OCI-LY3 (cell line): ENCODE results near the gene CELF2.

Experiments used
- H2AFZ ChIP-seq: fragments of 200-600, 300-600 bp; shearing (Covaris generic); 2 replicates; pipeline ENCODE4 v1.6.0; 2014; ENCODE audit warnings: antibody characterized with exemption, low read depth, low read length
- H3K27ac ChIP-seq: fragments of 200-600, 300-600 bp; sonication (generic); 2 replicates; pipeline ENCODE4 v1.5.1; 2014; ENCODE audit warnings: mild to moderate bottlenecking, low read length, moderate library complexity, mixed read lengths
- H3K27me3 ChIP-seq: fragments of 200-600, 300-600 bp; sonication (generic); 2 replicates; pipeline ENCODE4 v1.6.1; 2014; ENCODE audit warnings: low read depth, low read length, mixed read lengths
- H3K36me3 ChIP-seq: fragments of 200-600, 300-600 bp; sonication (generic); replicated peaks from 2 replicates; pipeline ENCODE3; 2014; ENCODE audit warnings: low read depth, low read length, mixed read lengths
- H3K4me1 ChIP-seq: fragments of 300-600, 200-600 bp; sonication (generic); 2 replicates; pipeline ENCODE4 v1.6.1; 2014; ENCODE audit warnings: low read length, mixed read lengths
- H3K4me2 ChIP-seq: fragments of 200-600, 300-600 bp; sonication (generic); 2 replicates; pipeline ENCODE4 v1.6.1; 2014; ENCODE audit warnings: low read length, mixed read lengths
- H3K4me3 ChIP-seq: fragments of 300-600, 200-600 bp; sonication (generic); 2 replicates; pipeline ENCODE4 v1.5.1; 2014; ENCODE audit warnings: antibody characterized with exemption, mild to moderate bottlenecking, low read length, moderate library complexity
- H3K79me2 ChIP-seq: fragments of 300-600, 200-600 bp; shearing (Covaris generic); 2 replicates; pipeline ENCODE4 v1.6.1; 2014; ENCODE audit warnings: mild to moderate bottlenecking, low read length, mixed read lengths
- H3K9ac ChIP-seq: fragments of 300-600, 200-600 bp; shearing (Covaris generic); 2 replicates; pipeline ENCODE4 v1.6.0; 2014; ENCODE audit warnings: mild to moderate bottlenecking, low read length, moderate library complexity
- H3K9me3 ChIP-seq: fragments of 200-600, 300-600 bp; shearing (Covaris generic); 2 replicates; pipeline ENCODE4 v1.6.1; 2014; ENCODE audit warnings: low read length, mixed read lengths; ENCODE audit not compliant: insufficient read depth
- H4K20me1 ChIP-seq: fragments of 200-600, 300-600 bp; sonication (generic); 2 replicates; pipeline ENCODE4 v1.6.1; 2016; ENCODE audit warnings: low read length, mixed read lengths; ENCODE audit not compliant: insufficient read depth
- EZH2phosphoT487 ChIP-seq: fragments of 200-600 bp; shearing (Covaris generic); IDR thresholded peaks from 2 replicates; pipeline ENCODE4 v1.6.1; 2018; ENCODE audit warnings: antibody characterized with exemption, mixed run types, low read depth
- TF ChIP-seq, protein P1 (sequence below): fragments of 200-600, 300-600 bp; sonication (generic); IDR thresholded peaks from 2 replicates; pipeline ENCODE4 v1.5.1; 2014; ENCODE audit warnings: antibody characterized with exemption, low read length, low read depth

CELF2 gene

GRCh38 chr10:11192304-11193000 lies 174.8 kb downstream of the CELF2 start:
- Histone ChIP-seq H2AFZ (no peak overlapping the region), H3K9me3 (no peaks in the 10 kb centered on the region), H3K4me1 (peaks cover 31% of the 10 kb centered on the region), H3K4me3 (no peak overlapping the region), H3K27me3 (no peaks in the 10 kb centered on the region; the same call in 1 of the 2 replicates), H3K4me2 (no peak overlapping the region), H3K9ac (no peak overlapping the region), H3K36me3 (no peaks in the 10 kb centered on the region), H3K79me2 (no peaks in the 10 kb centered on the region), H4K20me1 (no peaks in the 10 kb centered on the region), H3K27ac (no peak overlapping the region)
- no peak for TF ChIP-seq EZH2phosphoT487
- TF ChIP-seq, protein P1, sequence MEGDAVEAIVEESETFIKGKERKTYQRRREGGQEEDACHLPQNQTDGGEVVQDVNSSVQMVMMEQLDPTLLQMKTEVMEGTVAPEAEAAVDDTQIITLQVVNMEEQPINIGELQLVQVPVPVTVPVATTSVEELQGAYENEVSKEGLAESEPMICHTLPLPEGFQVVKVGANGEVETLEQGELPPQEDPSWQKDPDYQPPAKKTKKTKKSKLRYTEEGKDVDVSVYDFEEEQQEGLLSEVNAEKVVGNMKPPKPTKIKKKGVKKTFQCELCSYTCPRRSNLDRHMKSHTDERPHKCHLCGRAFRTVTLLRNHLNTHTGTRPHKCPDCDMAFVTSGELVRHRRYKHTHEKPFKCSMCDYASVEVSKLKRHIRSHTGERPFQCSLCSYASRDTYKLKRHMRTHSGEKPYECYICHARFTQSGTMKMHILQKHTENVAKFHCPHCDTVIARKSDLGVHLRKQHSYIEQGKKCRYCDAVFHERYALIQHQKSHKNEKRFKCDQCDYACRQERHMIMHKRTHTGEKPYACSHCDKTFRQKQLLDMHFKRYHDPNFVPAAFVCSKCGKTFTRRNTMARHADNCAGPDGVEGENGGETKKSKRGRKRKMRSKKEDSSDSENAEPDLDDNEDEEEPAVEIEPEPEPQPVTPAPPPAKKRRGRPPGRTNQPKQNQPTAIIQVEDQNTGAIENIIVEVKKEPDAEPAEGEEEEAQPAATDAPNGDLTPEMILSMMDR: no peak

GRCh38 chr10:11193001-11193551 lies 175.4 kb downstream of the CELF2 start:
- Histone ChIP-seq H3K27me3 (peaks cover 3% of the 10 kb centered on the region; the same call in 1 of the 2 replicates), H3K4me2 (no peak overlapping the region), H3K9me3 (no peaks in the 10 kb centered on the region), H4K20me1 (no peaks in the 10 kb centered on the region), H3K36me3 (no peaks in the 10 kb centered on the region), H3K4me3 (no peak overlapping the region), H3K79me2 (no peaks in the 10 kb centered on the region), H3K27ac (no peak overlapping the region), H3K9ac (no peak overlapping the region), H2AFZ (no peak overlapping the region), H3K4me1 (peaks cover 37% of the 10 kb centered on the region)
- TF ChIP-seq, protein P1: no peak
- no peak for TF ChIP-seq EZH2phosphoT487

DNA sequence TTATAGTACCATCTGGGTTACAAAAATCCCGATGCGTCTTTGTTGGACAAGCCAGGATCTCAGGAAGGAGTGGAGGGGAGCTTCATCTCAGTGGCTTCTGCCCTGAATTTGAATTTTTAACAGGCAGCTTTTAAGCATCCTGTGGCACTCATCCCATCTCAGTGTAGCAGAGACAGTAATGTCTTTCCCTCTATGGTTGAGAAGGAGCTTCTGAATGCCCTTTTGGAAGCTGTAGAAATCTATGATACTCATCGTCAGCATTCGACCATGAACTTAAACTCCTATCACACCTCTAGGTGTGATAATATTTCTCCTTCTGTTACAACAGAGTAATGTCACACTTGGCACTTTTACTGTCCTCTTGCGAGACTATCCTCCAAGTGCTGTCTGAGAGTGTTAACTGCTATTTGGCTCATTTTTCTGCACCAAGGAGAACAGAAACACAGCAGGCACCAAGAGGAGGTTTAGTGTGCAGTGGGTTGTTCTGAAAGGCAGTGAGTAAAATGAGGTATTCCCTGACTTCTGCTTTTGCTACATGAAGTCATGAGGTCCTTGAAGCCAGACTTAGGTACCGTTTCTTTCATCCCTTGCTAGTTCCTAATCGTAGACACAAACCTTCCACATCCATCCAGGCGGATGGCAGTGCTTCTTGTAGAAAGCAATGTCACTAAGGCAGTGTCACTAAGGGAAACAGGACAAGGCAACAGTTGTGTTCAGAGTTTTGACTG lies 177.4 kb downstream of the CELF2 start:
- no peaks in the 10 kb centered on the region for H3K9me3 ChIP-seq
- no peaks in the 10 kb centered on the region for H3K36me3 ChIP-seq
- no peak overlapping the region for H2AFZ ChIP-seq
- no peak overlapping the region for H3K9ac ChIP-seq
- H3K4me3 ChIP-seq: no peak overlapping the region
- H3K4me1 ChIP-seq: peaks cover 43% of the 10 kb centered on the region
- peak overlapping the region; percentile 37 for H3K27ac ChIP-seq
- no peaks in the 10 kb centered on the region for H4K20me1 ChIP-seq
- TF ChIP-seq EZH2phosphoT487: no peak
- TF ChIP-seq, protein P1: no peak
- H3K79me2 ChIP-seq: no peaks in the 10 kb centered on the region
- H3K27me3 ChIP-seq: peaks cover 9% of the 10 kb centered on the region; the same call in 1 of the 2 replicates
- peak overlapping the region; percentile 37 for H3K4me2 ChIP-seq

DNA sequence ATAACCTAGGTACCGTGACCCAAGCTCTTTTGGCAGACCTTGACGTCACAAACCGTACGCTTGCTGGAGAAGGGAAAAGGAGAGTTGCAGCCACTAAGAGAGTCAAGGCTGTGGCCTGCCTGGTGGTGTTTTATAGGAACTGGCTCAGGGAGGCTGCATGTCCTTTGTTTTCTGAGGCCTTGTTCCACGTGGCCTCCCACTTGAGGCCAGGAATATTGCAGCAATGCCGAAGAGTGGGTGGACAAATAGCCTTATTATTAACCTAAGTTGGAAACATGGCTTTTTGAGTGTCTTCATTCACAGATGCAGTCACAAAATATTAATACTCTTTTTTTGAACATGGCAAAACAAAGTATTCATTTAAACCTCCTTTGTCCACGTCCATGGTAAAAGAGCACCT lies 178.0 kb downstream of the CELF2 start:
- 0 out of 2 replicates have a peak, but pooled peaks cover 9% of the 10 kb centered on the region for H3K27me3 ChIP-seq
- H3K36me3 ChIP-seq: no peaks in the 10 kb centered on the region
- H3K4me1 ChIP-seq: peaks cover 43% of the 10 kb centered on the region
- no peak overlapping the region for H3K4me3 ChIP-seq
- no peaks in the 10 kb centered on the region for H3K9me3 ChIP-seq
- no peak overlapping the region for H2AFZ ChIP-seq
- H3K9ac ChIP-seq: no peak overlapping the region
- no peaks in the 10 kb centered on the region for H3K79me2 ChIP-seq
- no peaks in the 10 kb centered on the region for H4K20me1 ChIP-seq
- TF ChIP-seq, protein P1: no peak
- no peak for TF ChIP-seq EZH2phosphoT487
- peak overlapping the region; percentile 37 for H3K4me2 ChIP-seq
- H3K27ac ChIP-seq: peak overlapping the region; percentile 37; the same call in 1 of the 2 replicates
